GOT3 (cell line): ENCODE results near the gene KSR2.

Experiments used
- DNase-seq: peaks from one replicate; lab custom pipeline; 2025; ENCODE audit warnings: mixed read lengths; lab: John Stamatoyannopoulos, UW

The KSR2 gene

DNA sequence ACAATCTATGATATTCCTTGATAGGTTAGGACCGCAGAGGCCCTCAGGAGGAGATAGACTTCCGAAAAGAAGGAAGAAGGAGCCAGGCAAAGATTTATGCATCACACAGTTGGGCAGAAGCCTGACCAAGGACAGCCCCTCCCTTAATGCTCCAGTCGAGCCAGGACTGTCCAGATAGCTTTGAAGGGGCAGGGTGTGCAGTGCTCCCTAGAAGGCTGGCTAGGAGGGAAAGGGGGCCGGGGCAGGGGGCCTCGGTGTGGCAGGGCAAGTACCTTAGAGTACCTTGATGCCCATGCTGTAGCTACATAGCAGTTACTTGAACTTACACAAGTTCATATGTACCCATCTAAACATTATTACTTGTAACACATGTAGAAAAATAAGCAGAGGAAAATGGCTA is 512.7 kb downstream of the KSR2 start:
- DNase-seq, result no peak

- no peak for DNase-seq
Measured at GRCh38 chr12:117453961-117454360, 514.8 kb downstream of the KSR2 start.

DNA sequence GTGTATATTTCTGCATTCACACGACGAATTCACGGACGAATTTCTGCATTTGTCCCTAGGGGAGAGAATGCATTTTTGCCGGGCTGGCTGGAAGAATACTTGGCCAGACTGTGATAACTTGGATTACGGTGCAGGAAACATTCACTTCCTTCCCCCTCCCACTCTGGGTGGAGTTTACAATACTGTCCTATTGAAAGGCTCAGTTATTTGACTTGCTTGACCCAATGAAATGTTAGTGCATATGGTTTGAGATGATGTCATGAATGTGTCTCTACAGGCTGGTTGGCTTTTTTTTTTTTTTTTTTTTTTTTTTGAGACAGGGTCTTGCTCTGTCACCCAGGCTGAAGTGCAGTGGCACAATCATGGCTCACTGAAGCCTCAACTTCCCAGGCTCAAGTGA is 516.7 kb downstream of the KSR2 start:
- DNase-seq, result no peak

GRCh38 chr12:117450209-117450608 is 518.6 kb downstream of the KSR2 start:
- DNase-seq, result no peak

DNA sequence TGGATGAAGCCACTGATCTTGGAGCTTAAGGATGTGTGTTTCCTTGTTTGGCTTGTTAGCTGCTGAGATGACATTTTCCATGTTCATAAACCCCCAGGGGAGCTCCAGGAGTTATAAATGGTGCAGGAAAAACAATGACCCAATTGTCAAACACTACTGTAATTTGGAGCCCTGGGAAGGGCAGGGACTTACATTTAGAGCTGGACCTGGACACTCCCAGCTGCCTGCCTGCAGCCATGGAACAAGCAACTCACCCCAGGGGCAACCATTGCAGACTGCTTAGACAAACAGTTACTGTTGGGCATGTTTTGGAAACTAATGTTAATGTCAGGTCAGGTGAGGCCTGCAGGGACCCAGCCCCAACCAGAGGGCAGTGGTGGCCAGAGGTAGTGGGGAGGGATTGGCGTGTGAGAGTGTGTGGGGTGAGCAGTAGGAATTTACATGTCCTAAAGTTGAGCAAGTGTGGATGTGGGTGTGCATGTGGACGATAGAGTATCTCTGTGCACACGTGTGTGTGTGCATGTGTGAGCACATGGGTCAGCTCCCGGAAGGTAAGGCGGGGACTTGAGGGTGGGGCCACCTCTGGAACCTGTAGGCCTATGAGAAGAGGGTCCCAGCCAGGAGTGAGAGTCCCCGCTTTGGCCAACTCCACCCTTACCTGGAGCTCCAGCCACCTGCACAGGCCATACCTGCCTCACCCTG is 521.0 kb downstream of the KSR2 start:
- DNase-seq, result no peak

DNA sequence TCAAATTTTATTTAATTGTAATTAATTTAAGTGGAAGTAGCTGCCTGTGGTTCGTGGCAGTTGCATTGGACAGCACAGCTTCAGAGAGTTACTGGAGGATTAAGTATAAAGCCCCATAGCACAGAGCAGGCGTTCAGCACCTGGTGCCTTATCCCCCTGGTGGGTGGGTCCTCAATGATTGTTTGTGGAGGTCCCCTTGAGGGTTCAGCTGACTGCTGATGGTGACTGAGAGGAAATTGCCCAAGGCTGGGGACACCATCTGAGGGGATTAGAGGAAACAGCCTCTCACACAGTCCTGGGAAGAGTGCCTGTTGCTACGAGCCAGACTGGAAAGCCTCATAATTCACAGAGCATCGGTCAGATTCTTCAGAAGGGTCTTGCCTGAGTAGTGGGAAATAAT is 524.0 kb downstream of the KSR2 start:
- DNase-seq, result no peak

DNA sequence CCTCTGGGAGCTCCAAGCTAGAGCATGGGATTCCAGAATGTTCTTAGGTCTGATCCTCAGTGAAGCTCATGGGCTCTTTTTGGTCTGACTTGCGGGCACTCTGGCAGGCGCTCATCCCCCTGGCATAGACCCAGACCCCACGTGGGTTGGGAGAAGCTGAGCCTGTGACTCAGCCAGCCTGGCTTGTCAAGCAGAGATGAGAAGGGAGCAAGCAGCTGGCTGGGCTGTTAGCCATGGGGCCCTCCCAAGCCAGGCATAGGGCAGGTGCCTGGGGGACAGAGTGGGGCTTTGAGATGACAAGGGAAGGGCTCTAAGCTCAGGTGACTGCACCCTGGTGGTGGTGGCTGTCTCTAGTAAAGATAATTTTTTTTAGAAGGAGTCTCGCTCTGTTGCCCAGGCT is 527.0 kb downstream of the KSR2 start:
- DNase-seq, result no peak

GRCh38 chr12:117440384-117440783 is 528.4 kb downstream of the KSR2 start:
- no peak for DNase-seq

GRCh38 chr12:117439531-117440001 is 529.2 kb downstream of the KSR2 start:
- no peak for DNase-seq

GRCh38 chr12:117438809-117439208 is 530.0 kb downstream of the KSR2 start:
- no peak for DNase-seq

GRCh38 chr12:117437516-117438255 is 531.1 kb downstream of the KSR2 start:
- no peak for DNase-seq

DNA sequence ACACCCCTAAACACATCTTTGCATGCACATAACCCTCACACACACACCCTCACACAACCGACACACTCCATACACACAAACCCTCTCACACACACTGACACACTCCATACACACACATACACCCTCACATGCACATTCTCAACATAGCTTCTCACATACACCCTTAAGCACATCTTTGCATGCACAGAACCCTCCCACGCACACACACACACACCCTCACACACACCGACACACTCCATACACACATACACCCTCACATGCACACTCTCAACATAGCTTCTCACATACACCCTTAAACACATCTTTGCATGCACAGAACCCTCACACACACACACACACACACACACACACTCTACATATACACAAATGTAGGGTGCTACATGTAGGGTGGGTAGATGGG is 534.9 kb downstream of the KSR2 start:
- no peak for DNase-seq

GRCh38 chr12:117430246-117430645 is 538.5 kb downstream of the KSR2 start:
- no peak for DNase-seq

- no peak for DNase-seq
Measured at GRCh38 chr12:117427211-117427610, 541.6 kb downstream of the KSR2 start.

DNA sequence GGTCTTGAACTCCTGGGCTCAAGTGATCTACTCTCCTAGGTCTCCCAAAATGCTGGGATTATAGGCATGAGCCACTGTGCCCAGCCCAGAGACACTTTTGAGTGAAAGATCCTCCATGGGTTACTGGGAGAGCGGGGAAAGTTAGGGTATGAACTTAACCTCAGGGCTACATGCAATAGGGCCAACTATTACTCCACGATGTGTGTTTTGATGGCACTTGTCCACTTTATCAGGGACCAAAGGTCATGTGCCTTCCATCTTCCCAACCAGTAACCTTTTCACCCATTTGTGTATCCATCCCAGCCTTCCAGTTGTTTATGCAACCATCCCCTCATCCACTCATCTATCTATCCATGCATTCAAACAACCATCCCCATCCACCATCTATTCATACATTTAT is 546.8 kb downstream of the KSR2 start:
- no peak for DNase-seq

- no peak for DNase-seq
Measured at GRCh38 chr12:117421068-117421752, 547.6 kb downstream of the KSR2 start.

DNA sequence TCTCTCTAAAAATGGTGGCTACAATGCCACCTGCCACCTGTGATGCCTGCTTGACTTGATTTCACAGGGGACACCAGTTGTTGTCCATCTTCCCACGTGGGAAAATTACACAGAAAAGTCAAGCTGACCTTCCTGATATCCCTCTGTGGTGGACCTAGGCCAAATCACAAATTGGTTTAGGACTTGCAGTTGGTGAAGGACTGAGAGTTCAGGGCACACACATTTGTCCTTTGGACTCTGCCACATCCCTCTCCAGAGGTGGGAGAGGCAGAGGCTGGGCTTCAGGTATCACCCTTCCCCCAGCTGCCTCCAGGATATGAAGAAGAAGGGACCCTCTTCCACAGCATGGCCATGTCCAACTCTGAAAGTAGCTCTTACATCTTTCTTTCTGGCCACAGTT is 551.8 kb downstream of the KSR2 start:
- no peak for DNase-seq

DNA sequence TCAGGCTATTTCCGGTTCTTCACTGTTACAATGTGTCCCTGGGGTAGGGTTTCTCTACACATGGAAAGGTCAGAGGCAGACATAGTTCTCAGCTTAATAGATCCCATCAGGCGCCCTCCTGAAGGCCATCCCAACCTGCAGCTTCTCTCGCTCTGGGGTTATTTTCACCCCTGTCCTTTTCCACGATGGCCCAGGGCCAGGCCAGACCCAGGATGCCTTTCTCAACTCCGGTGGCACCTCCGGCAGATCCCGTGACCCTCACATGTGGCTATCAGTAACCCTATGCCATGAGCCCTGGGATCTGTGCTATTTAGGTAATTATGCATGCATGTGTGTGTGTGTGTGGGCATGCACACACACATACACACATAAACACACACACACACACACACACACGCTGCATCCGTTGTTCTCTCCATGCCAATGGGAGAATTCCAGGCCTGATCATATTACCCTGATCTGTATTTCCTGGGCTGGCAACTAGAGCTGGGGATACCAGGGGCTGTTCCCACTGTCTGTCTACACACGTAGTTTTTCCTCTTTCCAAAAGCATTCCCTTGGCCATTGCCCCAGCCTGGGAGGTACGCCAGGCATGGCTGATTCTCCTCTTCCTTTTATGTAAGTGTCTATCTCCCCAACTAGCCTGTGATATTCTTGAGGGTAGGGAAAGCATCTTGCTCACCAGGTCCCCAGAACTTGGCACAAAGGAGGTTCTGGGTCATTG is 556.2 kb downstream of the KSR2 start:
- DNase-seq, result no peak

DNA sequence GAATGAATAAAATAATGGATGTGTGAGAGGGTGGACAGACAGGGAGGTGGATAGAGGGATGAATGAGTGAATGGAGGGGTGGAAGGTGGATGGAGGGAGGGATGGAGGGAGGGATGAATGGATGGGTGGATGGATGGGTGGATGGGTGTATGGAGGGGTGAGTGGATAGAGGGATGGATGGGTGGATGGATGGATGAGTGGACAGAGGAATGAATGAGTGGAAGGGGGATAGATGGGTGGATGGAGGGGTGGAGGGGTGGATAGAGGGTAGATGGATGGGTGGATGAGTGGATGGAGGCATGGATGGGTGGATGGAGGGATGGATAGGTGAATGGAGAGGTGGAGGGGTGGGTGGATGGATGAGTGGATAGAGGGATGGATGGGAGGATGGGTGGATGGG is 559.5 kb downstream of the KSR2 start:
- no peak for DNase-seq

GRCh38 chr12:117408161-117408791 is 560.5 kb downstream of the KSR2 start:
- DNase-seq, result no peak

- no peak for DNase-seq
Measured at GRCh38 chr12:117404940-117405339, 563.9 kb downstream of the KSR2 start.
